GM18511 (cell line): ENCODE data around the gene LOXL1.

Experiments
- ATAC-seq: cut with Tn5 transposase; IDR thresholded peaks from one replicate; pipeline ENCODE4 v1.9.1; 2021; ENCODE audit warnings: mild to moderate bottlenecking, moderate library complexity; ENCODE audit not compliant: unreplicated experiment

The LOXL1 gene

DNA sequence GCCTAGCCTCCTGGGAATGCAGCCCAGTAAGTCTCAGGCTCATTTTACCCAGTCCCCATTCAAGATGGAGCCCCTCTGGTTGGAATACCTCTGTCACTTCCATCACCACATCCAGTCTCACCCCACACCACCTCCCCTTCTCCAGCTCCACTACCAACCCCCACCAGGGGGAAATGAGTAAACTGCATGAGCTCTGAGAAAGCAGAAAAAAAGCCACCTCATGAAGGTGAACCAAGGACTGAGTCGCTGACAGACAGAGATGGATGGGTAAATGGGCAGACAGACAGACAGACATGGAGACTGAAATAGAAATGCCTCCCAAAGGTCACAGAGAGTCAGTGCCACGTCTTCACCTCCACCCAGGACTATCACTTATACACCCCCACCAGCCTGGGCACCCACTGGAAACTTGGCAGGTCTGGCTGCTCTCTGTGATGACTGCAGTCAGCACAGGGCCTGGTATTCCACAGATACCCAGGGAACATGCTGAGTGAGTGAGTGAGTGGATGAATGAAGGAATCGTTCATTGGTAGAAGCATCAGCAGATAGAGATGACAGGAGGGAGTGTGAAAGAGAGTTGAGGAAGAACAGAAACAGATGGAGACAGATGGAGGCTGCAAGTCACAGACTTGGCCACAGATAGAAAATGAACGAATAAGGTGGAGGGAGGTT, 4.9 kb upstream of the LOXL1 start:
- no peak for ATAC-seq

DNA sequence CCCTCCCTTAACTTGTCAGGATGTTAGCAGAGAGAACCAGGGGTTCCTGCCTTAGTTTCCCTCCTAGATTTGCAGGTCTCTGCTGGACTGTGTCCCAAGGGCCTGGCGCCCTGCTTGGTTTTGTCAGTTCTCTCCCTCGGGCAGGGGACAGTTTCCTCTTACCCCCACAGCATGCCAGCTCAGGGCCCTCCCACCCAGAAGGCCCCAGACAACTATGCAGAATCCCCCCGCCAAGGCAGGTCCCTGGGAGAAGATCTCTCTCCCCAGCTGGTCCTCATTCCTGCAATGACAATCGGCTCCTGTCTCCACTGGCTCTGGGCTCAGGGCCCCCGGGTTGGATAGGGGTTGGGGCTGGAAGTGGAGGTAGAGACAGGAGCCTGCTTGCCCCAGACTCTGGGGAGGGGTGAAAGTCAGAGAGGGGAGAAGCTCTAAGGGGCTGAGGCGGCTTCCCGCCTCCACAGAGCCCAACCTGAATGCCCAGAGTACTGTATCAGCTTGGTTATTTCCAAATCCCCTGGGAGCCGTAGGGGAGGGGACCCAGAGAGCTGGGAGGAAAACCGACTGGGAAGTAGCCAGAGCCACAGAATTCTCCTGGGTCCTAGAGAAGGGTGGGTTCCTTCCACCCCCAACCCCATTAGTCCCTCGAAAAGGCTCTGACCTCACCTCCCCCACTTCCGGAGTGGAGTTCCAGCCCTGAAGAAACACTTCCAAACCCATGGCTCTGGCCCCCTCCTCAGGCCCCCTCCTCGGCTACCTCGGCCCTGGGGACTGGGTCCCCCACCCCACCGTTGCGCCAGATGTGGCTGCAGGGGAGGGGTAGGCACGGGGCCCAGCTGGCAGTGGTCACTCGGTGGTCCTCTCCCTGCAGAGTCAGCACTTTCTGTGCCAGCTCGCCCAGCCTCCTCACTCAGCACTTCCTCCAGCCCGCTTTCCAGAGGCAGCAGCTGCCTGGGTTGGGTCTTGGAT, 3.8 kb upstream of the LOXL1 start:
- ATAC-seq = no peak

DNA sequence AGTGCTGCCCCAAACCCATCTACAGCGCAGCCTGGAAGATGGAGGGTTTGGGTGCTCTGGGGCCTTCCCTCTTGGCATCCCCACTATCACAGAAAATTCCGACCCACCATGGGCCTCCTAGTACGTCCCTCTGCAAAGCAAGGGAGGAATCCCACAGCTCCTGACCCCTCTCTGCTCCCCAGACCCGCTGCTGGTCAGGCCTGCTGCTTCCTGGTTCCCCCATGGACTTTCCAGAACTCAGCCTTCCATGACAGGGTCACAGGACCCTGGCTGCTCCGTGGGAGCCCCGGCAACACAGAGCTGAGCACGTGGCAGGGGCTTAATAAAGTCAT, 3.1 kb upstream of the LOXL1 start:
- no peak for ATAC-seq

DNA sequence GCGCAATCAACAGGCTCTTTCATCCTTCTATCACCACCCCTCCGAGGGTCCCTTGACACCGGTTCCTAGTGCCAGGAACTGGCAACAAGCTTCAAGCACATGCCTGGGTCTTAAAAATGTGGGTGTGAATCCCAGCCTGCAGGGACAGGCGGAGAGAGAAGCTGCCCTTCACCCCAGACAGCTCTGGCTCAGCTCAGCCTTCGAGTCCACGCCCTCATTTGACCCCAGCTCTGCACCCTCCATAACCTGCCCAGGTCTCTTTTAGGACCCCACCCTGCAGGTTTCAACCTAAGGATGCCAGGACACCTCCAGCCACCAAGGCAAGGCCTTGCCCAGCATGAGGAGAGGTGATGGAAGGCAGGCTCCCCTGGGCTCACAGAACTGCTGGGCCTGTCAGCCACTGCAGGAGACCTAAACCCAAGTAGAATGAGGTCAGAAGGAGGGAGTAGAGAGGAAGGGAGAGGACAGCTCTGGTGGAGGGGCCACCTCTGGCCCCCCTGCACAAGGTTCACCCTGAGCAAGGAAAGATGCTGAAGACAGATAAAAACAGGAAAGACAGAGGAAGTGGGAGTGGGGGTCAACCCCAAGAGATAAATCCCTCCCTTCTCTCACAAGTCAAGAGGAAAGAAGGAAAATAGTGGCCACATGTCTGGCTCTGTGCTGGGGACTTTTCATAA, 2.6 kb upstream of the LOXL1 start:
- ATAC-seq = no peak

DNA sequence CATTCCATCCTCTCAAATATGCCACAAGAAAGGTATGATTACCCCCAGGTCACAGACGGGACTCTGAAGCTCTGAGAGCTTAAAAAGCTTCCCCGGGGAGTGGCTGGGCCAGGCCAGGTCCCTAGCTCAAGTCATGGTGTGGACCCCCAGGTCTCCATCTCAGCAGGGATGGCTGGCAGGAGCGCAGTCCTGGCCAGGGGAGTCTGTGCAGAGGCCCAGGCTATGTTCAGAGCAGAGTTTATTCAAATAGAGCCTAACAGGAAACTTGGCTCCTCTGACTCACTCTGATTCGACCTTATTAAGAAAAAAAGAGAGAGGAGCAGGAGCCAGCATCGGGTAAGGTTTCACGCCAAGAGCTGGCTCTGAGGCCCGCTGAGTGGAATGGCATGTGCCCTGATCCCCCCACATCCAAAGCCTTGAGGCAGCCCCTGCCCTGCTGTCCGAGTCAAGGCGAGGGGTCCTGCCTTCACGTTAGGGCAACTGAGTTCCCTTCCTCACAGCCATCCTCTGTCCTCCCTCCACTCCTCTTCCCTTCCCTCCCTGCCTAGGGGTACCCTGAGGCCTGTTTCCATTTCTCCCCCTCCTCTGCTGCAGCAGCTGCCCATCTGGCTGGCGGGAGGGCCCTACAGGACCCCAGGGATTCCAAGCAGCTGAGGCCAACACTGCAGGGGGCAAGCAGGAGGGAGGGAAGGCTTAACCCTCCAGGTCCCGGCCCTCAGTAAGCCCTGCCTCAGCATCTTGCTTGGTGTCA, 1.9 kb upstream of the LOXL1 start:
- no peak for ATAC-seq

DNA sequence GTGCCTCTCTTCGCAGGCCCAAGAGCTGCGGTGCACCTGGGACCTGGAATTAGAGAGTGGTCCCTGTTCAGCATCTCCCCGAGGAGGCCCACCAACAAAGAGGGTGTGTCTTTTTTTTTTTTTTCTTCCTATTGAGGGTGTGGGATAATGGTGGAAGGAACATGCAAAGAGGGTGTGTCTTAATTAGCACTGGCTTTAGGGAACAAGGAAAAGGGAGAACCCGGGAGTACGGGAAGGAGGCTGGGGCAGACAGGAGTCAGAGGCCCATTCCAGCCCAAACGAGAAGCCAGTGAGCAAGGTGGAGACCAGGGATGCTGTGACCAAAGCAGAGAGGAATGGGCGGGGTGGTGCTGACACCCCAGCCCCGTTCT, 429 bp upstream of the LOXL1 start:
- ATAC-seq = no peak

DNA sequence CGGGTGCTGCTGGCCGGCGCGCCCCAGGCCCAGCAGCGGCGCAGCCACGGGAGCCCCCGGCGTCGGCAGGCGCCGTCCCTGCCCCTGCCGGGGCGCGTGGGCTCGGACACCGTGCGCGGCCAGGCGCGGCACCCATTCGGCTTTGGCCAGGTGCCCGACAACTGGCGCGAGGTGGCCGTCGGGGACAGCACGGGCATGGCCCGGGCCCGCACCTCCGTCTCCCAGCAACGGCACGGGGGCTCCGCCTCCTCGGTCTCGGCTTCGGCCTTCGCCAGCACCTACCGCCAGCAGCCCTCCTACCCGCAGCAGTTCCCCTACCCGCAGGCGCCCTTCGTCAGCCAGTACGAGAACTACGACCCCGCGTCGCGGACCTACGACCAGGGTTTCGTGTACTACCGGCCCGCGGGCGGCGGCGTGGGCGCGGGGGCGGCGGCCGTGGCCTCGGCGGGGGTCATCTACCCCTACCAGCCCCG, 777 bp downstream of the LOXL1 start:
- no peak for ATAC-seq

DNA sequence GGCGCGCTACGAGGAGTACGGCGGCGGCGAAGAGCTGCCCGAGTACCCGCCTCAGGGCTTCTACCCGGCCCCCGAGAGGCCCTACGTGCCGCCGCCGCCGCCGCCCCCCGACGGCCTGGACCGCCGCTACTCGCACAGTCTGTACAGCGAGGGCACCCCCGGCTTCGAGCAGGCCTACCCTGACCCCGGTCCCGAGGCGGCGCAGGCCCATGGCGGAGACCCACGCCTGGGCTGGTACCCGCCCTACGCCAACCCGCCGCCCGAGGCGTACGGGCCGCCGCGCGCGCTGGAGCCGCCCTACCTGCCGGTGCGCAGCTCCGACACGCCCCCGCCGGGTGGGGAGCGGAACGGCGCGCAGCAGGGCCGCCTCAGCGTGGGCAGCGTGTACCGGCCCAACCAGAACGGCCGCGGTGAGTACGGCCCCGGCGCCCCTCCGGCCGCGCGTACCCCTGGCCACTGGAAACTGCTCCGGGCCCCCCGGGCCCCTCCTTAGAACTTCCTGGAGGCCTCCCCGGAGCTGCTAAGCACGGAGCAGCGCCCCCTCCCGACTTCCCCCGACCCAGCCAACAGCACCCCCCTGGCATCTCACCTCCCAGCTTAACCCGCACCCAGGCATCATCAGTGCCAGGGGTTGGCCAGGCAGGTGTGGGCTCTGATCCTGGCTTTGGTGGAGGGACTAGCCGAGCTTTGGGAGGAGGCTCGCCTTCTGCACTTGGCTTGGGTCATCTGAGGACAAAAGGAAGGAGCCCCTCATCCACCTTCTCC, 1.4 kb downstream of the LOXL1 start:
- peak; percentile 44 for ATAC-seq

DNA sequence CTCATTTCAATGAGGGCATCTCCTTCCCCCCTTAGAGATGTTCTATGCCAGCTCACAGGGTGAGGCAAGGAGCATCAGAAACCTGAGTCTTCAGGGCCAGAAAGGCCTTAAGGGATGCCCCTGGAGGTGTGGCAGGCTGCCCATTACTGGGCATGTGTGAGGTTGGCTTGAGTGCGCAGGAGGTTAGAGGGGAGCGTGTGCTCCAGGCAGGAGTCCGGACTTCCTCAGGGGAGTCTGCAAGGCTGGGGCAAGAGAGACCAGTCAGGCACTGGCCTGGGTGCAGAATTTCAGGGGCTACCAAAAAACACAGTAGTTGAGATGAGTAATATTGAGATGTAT, 1.9 kb downstream of the LOXL1 start:
- ATAC-seq = no peak

DNA sequence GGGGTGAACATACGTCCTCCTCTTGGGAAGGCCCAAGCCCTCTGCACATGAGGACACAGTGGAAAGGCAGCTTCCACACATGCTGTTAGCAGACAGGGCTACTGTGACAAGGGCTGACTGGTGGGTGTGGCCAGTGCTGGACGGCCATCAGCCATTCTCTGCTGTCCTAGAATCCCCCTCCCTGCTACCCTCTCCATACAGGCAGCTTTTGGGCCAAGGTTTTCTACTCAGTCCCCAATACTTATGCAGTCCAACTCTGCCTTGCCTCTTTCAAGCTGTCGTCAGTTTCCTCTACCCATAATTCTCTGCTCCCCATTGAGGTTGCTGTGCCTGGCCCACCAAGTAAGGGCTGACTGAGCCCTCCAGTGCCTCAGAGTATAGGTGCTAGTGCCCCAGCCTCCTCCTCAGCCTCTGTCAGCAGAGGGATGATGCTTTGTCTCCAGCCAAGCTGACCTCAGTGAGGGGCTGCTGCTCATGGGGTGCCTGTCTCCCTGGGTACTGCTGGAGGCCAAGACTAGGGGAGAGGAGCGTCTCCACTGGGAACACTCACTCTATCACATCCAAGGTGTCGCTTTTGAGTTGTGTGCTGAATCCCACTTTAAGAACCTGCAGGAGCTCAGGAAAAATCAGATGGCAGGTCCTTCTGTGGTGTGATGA, 2.8 kb downstream of the LOXL1 start:
- ATAC-seq = no peak

DNA sequence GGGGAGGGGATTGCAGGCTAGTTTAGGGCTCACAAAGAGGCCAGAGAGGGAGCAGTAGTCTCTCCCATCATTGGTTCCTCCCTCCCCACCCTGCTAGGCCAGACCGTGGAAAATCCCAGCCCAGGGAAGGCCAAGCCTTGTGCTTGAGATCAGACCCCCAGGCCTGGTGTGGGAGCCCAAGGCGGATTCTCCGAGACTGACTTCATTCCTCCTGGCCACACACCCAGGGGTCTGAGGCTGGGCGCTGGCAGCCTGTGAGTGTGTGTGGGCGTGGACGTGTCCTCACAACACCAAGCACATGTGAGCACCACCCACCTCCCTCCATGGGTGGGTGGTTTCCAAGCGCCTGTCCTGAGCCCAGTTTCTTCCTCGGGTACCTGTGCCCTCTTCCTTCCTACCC, 4.1 kb downstream of the LOXL1 start:
- ATAC-seq = no peak

DNA sequence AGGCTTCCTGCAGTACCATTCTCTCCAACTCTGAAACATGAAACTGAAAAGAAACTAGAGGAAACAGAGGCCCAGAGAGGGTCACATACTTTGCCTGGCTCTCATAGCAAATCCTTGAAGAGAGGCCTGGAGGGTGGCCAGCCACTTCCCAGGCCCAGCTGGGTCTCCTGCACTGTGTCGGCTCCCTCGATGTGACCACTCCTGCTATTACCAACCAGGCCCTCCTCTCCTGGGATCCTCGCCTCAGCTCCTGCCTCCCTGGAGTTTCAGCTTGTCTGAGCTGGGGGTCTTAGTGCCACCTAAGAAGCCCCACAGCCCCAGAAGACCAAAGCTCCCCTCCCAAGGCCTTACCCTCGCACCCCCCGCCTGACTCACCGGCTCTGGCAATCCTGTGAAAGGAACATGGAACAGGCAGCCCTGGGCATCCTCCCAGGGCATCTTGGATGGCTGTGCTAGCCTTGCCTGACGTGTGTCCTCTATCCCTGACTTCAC, 4.6 kb downstream of the LOXL1 start:
- no peak for ATAC-seq

DNA sequence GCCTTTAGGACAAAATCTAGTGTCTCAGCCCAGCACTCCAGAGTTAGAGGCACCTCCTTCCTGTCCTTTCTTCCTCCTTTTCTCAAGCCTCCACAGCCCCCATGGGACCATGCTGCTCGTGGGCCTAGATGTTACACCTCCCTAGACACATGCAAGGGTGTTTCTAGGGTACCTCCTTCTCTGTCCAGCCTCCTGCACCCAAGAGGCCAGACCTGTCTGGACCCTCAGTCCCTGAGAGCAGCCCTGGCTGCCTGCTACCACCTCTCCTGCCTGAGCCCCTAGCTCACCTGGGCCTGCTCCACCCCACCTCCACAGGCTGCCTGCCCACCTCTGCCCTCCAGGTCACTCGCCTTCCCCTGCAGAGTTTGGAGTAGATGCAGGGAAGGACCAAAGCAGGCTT, 5.2 kb downstream of the LOXL1 start:
- no peak for ATAC-seq

DNA sequence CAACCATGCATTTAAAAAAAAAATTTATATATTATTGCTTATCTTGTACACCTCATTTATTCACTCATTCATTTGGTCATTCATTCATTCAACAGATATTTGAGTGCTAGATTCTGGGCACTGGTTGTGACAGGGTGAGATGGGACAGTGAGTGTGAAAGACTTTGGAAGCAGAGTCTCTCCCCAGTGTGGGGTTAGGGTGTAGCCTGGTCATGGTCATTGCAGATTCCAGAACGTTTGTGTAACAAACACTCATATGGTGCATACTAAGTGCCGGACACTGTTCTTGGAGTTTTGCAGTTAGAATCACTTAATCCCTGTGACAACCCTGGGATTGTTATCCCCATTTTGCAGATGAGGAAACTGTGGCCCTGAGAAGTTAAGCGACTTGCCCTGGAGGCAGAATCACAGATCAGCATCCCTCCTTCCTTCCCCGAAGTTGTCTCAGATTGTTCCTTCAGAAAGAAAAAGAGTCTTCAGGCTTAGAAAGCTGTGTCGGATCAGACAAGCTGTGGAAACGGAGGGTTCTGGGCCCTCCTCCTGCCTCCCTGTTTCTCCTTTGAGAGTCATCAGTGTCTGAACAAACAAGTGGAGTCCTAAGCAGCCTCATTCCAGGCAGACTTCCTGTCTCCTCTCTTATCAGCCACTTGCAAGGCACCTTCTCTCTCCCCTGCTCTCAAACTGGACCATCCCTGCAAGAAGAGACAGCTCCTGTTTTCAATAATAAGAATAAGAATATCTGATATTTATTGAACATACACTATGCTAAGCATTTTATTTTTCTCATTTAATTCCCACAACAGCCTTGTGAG, 6.3 kb downstream of the LOXL1 start:
- ATAC-seq = no peak

DNA sequence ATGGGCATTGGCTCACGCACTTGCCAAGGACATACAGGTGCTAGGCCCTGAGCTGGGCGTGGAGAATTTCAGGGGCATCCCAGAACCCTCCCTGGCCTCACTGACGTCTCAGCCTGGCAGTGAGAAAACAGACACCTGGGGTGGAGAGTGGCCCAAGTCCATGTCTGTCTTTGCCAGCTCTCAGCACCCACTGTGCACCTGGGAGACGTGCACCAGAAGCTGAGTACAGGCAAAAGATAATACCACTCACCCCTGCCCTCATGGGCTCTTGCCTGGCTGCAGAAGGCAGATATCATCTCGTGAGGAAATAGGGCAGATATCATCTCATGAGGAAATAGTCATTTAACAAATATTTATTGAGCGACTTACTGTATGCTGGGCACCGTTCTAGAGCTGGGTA, 8.0 kb downstream of the LOXL1 start:
- no peak for ATAC-seq

DNA sequence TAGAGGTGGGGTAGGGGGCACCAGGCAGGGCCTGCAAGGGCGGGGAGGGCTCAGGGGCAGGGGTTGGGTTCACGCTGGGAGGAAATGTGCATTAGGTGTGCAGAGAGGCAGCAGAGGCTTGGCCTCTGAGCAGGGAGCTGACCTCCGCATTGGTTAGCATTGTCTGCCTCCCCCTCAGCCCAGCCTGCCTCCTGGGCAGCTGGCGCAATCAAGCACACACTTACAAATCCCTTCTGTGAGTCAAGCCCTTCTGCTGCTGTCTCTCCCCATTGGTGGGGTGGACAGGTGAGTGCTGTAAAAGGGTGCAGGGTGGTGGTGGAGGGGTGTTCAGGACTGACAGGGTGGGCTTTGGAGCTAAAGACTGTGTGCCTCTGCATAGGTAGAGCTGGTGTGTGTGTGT, 9.3 kb downstream of the LOXL1 start:
- ATAC-seq = no peak

DNA sequence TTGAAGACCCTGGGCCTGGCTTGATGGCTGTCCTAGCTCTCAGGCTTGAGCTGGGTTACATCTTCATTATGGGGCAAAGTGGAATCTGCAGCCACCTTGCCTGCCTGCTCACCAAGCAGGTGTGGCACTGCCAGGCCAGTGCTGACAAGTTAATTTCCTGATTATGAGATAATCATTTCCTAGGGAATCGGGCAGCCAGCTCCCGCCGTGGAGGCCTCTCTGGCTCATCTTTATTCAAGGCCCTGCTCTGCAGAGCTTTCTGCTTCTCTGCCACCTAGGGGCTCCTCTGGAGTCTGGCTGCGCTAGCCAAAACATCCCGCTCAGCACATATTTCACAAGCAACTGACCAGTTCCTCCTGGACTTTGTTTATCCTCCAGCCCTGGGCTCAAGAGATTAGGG, 9.9 kb downstream of the LOXL1 start:
- ATAC-seq = no peak

DNA sequence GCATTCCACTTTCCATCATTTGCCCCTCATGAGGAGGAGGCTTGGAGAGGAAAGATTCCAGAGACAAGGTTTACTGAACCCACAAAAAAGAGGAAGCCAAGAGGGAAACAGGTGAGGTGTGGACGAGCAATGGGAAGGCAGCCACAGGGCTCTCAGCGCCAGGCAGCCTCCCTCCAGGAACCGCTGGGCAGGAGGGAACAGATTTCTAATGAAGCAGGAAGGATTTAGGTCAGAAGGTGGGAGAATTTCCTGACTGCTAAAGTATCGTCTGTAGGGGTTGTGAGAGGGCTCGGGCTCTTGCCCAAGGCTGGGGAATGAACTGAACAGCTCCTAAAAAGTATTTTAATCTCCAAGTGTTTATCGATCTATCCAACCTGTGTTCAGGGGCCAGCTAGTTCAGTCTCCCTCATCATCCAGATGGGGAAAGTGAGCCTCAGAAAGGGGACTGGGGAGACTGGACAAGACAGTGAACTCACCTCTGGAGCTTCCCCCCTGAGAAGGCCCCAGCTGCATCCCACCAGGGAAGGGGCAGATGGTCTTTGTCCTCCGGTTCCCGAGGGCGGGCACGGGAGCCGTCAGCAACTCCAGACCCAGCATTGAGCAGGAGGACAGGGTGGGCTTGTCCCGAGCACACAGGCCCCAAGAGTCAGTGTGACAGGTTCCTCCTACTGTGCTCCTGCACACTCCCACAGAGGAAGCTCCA, 10.5 kb downstream of the LOXL1 start:
- no peak for ATAC-seq
